Activated CD8-positive, alpha-beta memory T cell treated with anti-CD3 and anti-CD28 coated beads, Interleukin-2, amount 50 U/mL, for 4 hours (primary cell): ENCODE data around the gene FAM20B.

Experiments used
- DNase-seq: peaks from one replicate; pipeline ENCODE4 v3.0.0-alpha.2; 2020

The FAM20B gene

GRCh38 chr1:179095924-179096323 lies 70.2 kb downstream of the FAM20B start:
- no peak for DNase-seq

DNA sequence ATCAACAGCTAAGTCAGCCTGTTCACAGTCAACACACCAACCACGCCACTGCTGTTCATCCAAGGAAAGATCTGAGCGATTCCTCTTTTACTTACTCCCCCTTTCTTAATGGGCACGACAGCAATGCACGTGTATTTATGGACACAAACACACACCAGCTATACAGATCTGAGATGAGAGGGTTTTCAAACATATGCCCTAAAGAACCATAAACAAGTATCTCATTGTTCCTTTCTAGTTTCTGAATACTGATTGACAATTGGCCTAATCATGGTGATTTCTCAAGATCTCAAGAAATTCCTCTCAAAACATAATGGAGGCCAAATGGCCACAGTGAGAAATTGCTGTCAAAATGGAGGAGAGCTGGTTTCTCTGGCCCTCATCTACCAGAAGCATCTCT lies 74.2 kb downstream of the FAM20B start:
- no peak for DNase-seq

- no peak for DNase-seq
Observed at GRCh38 chr1:179101566-179101965, 75.9 kb downstream of the FAM20B start.

DNA sequence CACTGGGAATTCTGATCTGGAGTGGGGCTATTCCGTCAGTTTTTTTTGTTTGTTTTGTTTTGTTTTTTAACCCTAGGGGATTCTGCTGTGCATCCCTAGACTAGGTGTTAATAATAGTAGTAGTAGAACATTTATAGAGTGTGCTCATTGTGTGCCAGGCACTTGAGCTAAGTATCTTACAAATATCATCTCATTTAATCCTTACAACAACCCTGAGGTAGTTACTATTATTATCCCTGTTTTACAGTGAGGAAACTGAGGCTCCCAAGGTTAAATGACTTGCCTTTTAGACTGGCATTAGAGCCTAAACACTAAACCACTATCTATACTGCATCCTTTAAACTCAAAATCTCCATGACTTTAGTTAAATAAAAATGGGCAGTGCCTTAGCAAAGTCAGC lies 78.3 kb downstream of the FAM20B start:
- DNase-seq = no peak

DNA sequence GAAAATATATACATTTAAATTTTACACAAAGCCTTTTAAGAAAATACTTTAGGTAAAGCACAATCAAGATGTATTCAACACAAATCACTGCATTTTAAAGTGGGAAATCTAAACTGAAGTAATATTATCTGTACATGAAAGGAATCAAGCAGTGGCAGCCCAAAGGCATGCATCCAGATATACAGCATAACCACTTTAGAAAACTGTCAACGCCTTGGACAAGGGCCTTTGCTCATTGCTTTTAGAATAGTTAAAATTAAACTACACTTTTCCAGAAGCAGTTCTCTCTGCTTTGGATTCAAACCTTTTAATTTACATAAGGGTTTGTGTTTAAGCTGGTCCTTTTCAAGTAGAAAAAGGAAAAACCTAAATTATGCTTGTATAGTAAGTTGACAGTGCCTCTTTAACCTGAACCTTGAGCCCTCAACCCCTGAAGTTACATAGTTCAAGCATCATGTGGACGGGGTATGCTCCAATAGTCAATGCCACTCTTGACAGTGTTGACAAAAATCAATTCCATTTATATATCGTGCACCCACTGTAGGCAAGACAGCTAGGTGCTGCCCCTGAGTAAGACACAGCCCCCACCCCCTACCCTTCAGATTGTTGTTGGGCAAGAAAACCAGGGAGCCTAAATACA lies 79.0 kb downstream of the FAM20B start:
- DNase-seq = no peak

DNA sequence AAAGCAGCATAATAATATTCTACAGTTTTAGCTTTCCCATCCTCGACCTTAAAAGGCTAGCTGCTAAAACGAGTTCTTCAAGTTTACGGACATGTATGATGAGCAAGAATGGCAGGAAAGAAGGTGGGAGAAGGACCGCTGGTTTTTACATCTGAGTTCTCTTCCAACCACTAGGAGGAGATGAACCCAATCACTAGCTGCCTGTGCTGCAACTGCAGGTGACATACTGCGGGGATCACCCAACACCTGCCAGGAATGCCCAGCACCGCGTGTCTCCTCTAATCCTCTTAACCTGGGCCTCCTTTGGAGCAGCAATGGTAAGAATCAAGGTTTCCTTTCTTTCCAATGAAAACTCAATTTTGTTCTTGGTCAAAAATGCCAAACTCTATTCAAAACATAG lies 79.7 kb downstream of the FAM20B start:
- DNase-seq = no peak

DNA sequence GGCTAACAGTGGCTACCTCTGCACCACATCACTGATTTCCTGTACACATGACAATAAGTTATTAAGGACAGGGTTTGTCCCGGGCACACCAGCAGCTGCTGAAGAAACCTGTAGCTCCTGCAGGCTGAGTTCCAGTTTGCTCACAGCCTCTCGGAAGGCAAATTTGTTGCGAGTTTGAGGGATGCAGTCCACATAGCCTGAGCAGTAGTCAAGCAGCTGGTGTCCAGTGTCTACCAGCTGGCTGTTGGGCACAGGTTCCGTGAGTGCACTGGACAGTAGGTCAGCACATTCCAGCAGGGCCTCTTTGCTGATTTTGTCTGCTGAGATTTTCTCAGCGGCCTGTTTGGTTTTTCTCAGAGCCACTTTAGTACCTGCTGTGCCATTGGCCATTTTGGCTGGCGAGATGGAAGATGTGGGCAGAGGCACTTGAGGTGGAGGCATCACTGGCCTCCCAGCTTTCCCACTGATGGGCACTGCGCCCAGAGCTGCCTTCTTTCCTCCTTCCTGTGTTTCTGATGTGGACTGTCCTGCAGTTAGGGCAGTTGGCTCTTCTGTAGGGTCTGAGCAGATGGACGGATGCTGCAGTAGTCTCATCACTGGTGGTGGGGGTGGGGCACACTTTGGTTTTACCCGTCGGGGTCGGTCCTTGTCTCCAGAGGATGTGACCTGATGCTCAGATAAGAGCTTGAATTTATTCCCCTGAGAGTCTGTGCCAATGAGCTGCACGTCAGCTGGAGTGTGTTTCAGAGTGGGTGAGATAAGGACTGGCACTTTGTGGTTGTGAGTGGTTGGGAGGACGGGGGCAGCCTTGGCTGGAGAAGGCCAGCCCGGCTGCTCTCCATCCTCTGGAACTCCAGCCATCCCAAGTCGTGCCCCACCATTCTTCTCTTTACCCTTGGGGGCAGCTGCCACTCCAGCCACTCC lies 82.3 kb downstream of the FAM20B start:
- no peak for DNase-seq

DNA sequence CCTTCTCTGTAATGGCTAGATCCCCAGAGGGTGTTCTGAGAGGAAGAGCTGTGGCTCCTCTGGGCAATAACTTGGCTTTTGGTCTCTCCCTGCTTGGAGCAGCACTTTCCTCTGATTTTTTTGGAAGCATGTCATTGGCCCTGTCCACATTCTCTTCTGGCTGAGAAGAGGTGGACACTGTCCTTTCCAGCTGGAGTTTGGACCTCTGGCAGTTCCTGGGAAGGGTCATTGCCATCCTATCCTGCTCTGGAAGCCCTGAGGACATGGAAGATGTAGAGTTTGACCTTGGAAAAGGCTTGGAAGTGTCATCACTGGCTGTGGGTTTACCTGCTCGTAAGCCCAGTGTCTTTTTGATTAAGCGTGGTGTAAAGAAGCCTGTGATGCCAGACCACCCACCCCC lies 83.0 kb downstream of the FAM20B start:
- DNase-seq = no peak

DNA sequence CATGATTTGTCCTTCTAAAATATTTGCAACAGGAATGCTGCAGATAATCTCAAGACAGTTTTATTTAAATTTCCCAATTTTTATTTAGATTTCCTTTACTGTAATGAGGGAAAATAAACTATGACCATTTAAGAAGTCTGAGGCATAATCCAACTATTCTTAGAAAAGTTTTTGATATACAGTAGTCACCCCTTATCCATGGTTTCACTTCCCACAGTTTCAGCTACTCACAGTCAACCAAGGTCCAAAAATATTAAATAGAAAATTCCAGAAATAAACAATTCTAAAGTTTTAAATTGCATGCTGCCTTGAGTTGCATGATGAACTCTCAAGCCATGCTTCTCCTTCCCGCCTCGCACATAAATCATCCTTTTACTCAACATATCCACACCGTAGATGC lies 89.5 kb downstream of the FAM20B start:
- DNase-seq = no peak

DNA sequence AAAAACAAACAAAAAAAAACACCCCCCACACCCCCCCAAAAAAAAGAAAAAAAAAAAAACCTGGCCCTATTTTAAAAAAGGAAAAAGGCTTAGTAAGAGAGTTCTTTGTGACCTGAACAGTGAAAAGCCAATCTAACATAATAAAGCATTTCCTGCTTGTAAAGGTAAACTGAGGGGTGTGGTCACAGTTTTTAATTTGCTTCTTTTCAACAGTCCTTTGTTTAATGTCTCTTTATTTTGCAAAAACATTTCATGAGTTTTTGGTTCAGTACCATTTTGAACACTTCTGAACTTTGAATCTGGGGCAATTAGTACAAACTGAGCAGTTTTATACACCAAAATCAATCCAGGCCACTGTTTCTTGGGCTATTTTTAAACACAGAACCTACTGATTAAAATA lies 93.8 kb downstream of the FAM20B start:
- no peak for DNase-seq

DNA sequence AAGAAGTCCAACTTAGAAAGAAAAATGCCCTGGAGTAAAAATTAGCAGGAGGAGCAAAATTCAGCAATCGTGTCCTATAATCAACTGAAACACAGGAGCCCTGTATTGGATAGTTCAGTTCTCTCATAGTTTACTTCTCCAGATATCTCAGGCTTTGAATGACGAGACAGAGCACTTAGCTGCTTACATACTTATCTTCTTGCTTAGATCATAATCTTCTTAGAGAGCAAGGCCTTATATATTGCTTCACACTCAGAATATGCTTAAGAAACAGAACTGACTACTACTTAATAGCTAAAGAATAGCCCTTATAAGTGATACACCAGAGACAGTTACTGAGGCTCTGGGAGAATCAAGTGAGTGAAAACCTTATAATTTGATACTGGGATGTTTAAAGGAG lies 95.0 kb downstream of the FAM20B start:
- DNase-seq = no peak

GRCh38 chr1:179121159-179121938 lies 95.7 kb downstream of the FAM20B start:
- peak; percentile 49 for DNase-seq

DNA sequence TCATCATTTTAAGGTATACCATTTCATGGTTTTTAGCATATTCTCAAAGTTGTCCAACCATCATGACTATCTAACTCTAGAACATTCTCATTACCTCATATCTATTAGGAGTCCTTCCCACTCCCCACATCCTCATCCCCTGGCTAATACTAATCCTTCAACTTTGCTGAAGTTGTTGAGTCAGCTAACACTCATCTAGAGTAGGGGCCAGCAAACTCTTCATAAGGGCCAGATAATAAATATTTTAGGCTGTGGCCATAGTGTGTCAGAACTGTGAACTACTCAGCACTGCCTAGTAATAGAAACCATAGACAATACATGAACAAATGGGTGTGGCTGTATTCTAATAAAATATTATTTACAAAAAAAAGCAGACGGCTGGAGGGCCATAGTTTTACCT lies 99.2 kb downstream of the FAM20B start:
- no peak for DNase-seq
